ENCODE results near the gene MMP26. TPM values are rescaled to one million over a fixed set of nuclear protein-coding genes. Genes with fewer than 3 reads are reported as not detected.

MMP26 gene
- polyA plus RNA-seq, 1 donor from 2014 or later = not detected

GRCh38 chr11:4699697-4700435, 4.7 kb upstream of the MMP26 start:
- H3K9me3 ChIP-seq (ENCODE audit: low read length) = no peaks in the 10 kb centered on the region
- TF ChIP-seq CTCF (IDR thresholded peaks at IDR 0.05; ENCODE audit: poor library complexity, severe bottlenecking) (no peak), REST (IDR thresholded peaks at IDR 0.05; ENCODE audit: borderline replicate concordance) (no peak), POLR2AphosphoS5 (IDR thresholded peaks at IDR 0.05) (no peak), SMC3 (conservative IDR thresholded peaks at IDR 0.05; ENCODE audit: poor library complexity) (no peak), EZH2 (IDR thresholded peaks at IDR 0.05; ENCODE audit: borderline replicate concordance, insufficient read depth, low read length, poor library complexity, severe bottlenecking) (no peak), MXI1 (conservative IDR thresholded peaks at IDR 0.05; ENCODE audit: poor library complexity, severe bottlenecking) (no peak), EP300 (conservative IDR thresholded peaks at IDR 0.05; ENCODE audit: poor library complexity, severe bottlenecking) (no peak)
- no peak overlapping the region for H3K4me2 ChIP-seq (ENCODE audit: low read length)
- no peaks in the 10 kb centered on the region for H3F3A ChIP-seq (ENCODE audit: insufficient read depth, low read length, poor library complexity, severe bottlenecking)
- H3K27ac ChIP-seq (ENCODE audit: low read length) = no peak overlapping the region
- no peaks in the 10 kb centered on the region for H4K20me1 ChIP-seq (ENCODE audit: insufficient read depth)
- no peak overlapping the region for H2AFZ ChIP-seq (ENCODE audit: low read depth, low read length)
- H3K36me3 ChIP-seq (ENCODE audit: insufficient read depth, low read length) = no peaks in the 10 kb centered on the region
- H3K4me3 ChIP-seq (ENCODE audit: low read length) = no peak overlapping the region
- H3K79me2 ChIP-seq (replicated peaks; ENCODE audit: insufficient read depth, low read length) = no peaks in the 10 kb centered on the region
- no peak overlapping the region for H3K9ac ChIP-seq (ENCODE audit: low read length)
- H3K27me3 ChIP-seq (ENCODE audit: insufficient read depth, low read depth, low read length) = no peaks in the 10 kb centered on the region
- H3K9me2 ChIP-seq (ENCODE audit: insufficient read depth, low read length) = no peaks in the 10 kb centered on the region

- Histone ChIP-seq H3K27ac (ENCODE audit: low read length) (no peak overlapping the region), H2AFZ (ENCODE audit: low read depth, low read length) (no peak overlapping the region), H3K9me2 (ENCODE audit: insufficient read depth, low read length) (no peaks in the 10 kb centered on the region), H3K4me3 (ENCODE audit: low read length) (no peak overlapping the region), H3K36me3 (ENCODE audit: insufficient read depth, low read length) (no peaks in the 10 kb centered on the region), H3F3A (ENCODE audit: insufficient read depth, low read length, poor library complexity, severe bottlenecking) (no peaks in the 10 kb centered on the region), H3K4me2 (ENCODE audit: low read length) (no peak overlapping the region), H3K9ac (ENCODE audit: low read length) (no peak overlapping the region), H4K20me1 (ENCODE audit: insufficient read depth) (no peaks in the 10 kb centered on the region), H3K27me3 (ENCODE audit: insufficient read depth, low read depth, low read length) (no peaks in the 10 kb centered on the region), H3K9me3 (ENCODE audit: low read length) (no peaks in the 10 kb centered on the region), H3K79me2 (replicated peaks; ENCODE audit: insufficient read depth, low read length) (no peaks in the 10 kb centered on the region)
- no peak for TF ChIP-seq SMC3 (conservative IDR thresholded peaks at IDR 0.05; ENCODE audit: poor library complexity)
- TF ChIP-seq MXI1 (conservative IDR thresholded peaks at IDR 0.05; ENCODE audit: poor library complexity, severe bottlenecking) = no peak
- no peak for TF ChIP-seq CTCF (IDR thresholded peaks at IDR 0.05; ENCODE audit: poor library complexity, severe bottlenecking)
- TF ChIP-seq EZH2 (IDR thresholded peaks at IDR 0.05; ENCODE audit: borderline replicate concordance, insufficient read depth, low read length, poor library complexity, severe bottlenecking) = no peak
- no peak for TF ChIP-seq REST (IDR thresholded peaks at IDR 0.05; ENCODE audit: borderline replicate concordance)
- TF ChIP-seq EP300 (conservative IDR thresholded peaks at IDR 0.05; ENCODE audit: poor library complexity, severe bottlenecking) = no peak
- TF ChIP-seq TAF1 (IDR thresholded peaks at IDR 0.05; ENCODE audit: low read depth) = no peak
- no peak for TF ChIP-seq RAD21 (conservative IDR thresholded peaks at IDR 0.05)
- TF ChIP-seq POLR2AphosphoS5 (IDR thresholded peaks at IDR 0.05) = no peak
These were observed 4.2 kb upstream of the MMP26 start for GRCh38 chr11:4700436-4700820.
